ENCODE results near the gene DLGAP1. TPM values are rescaled to one million over a fixed set of nuclear protein-coding genes. Genes with fewer than 3 reads are reported as not detected.

Gene DLGAP1
- total RNA-seq, 1 experiment from 2014 or later: 0.07 TPM

GRCh38 chr18:3931013-3931315, 524.1 kb downstream of the DLGAP1 start:
- no TSS peak for BruUV-seq (replicated peaks)
- Mint-ChIP-seq H3K9me3 (ENCODE audit: unreplicated experiment) (no peaks in the 10 kb centered on the region), H3K36me3 (ENCODE audit: insufficient read depth, unreplicated experiment) (no peaks in the 10 kb centered on the region), H3K27me3 (ENCODE audit: insufficient read depth, unreplicated experiment) (no peaks in the 10 kb centered on the region), H3K4me3 (ENCODE audit: unreplicated experiment) (no peak overlapping the region), H3K27ac (ENCODE audit: unreplicated experiment) (no peak overlapping the region), H3K4me1 (ENCODE audit: low read depth, unreplicated experiment) (no peaks in the 10 kb centered on the region)
- no peaks in the 10 kb centered on the region for H3K36me3 ChIP-seq (ENCODE audit: control insufficient read depth, insufficient read depth, low read length)
- TF ChIP-seq CTCF (IDR thresholded peaks at IDR 0.05; ENCODE audit: insufficient read depth in 1 of 2, low read depth in 1 of 2, low read length in 1 of 2, severe bottlenecking in 1 of 2, unreplicated experiment in 1 of 2): no peak
- H3K4me1 ChIP-seq: no peaks in the 10 kb centered on the region
- CTCF ChIA-PET: no interaction called here
- H3K9me3 ChIP-seq: no peaks in the 10 kb centered on the region
- intact Hi-C loops (cut with micrococcal nuclease; ENCODE audit: unreplicated experiment): no loop called here
- POLR2A ChIA-PET: no interaction called here
- no peak for DNase-seq
- no peaks in the 10 kb centered on the region for H3K27me3 ChIP-seq (replicated peaks; ENCODE audit: control insufficient read depth, insufficient read depth, low read length)
- H3K4me3 ChIP-seq (ENCODE audit: low read depth, low read length): no peak overlapping the region

GRCh38 chr18:3930126-3931012, 524.7 kb downstream of the DLGAP1 start:
- no peak overlapping the region for H3K4me3 Mint-ChIP-seq (ENCODE audit: unreplicated experiment)
- H3K36me3 ChIP-seq (ENCODE audit: control insufficient read depth, insufficient read depth, low read length): no peaks in the 10 kb centered on the region
- no peaks in the 10 kb centered on the region for H3K9me3 ChIP-seq
- no peak overlapping the region for H3K27ac Mint-ChIP-seq (ENCODE audit: unreplicated experiment)
- H3K36me3 Mint-ChIP-seq (ENCODE audit: insufficient read depth, unreplicated experiment): no peaks in the 10 kb centered on the region
- POLR2A ChIA-PET: no interaction called here
- no TSS peak for BruUV-seq (replicated peaks)
- H3K9me3 Mint-ChIP-seq (ENCODE audit: unreplicated experiment): no peaks in the 10 kb centered on the region
- TF ChIP-seq CTCF (IDR thresholded peaks at IDR 0.05; ENCODE audit: insufficient read depth in 1 of 2, low read depth in 1 of 2, low read length in 1 of 2, severe bottlenecking in 1 of 2, unreplicated experiment in 1 of 2): no peak
- intact Hi-C loops (cut with micrococcal nuclease; ENCODE audit: unreplicated experiment): no loop called here
- no peaks in the 10 kb centered on the region for H3K4me1 ChIP-seq
- no peak for DNase-seq
- CTCF ChIA-PET: interaction anchor here (1.3 kb wide), 1 partner anchor 159 kb away, joined by 3 read pairs; no protein-coding TSS in a partner anchor
- H3K27me3 Mint-ChIP-seq (ENCODE audit: insufficient read depth, unreplicated experiment): no peaks in the 10 kb centered on the region
- no peak overlapping the region for H3K4me3 ChIP-seq (ENCODE audit: low read depth, low read length)
- H3K27me3 ChIP-seq (replicated peaks; ENCODE audit: control insufficient read depth, insufficient read depth, low read length): no peaks in the 10 kb centered on the region
- no peaks in the 10 kb centered on the region for H3K4me1 Mint-ChIP-seq (ENCODE audit: low read depth, unreplicated experiment)

- Mint-ChIP-seq H3K27ac (ENCODE audit: unreplicated experiment) (no peak overlapping the region), H3K9me3 (ENCODE audit: unreplicated experiment) (no peaks in the 10 kb centered on the region), H3K36me3 (ENCODE audit: insufficient read depth, unreplicated experiment) (no peaks in the 10 kb centered on the region), H3K4me1 (ENCODE audit: low read depth, unreplicated experiment) (no peaks in the 10 kb centered on the region), H3K4me3 (ENCODE audit: unreplicated experiment) (no peak overlapping the region), H3K27me3 (ENCODE audit: insufficient read depth, unreplicated experiment) (no peaks in the 10 kb centered on the region)
- no peak for DNase-seq
- ChIA-PET CTCF (no interaction called here), POLR2A (no interaction called here)
- H3K27me3 ChIP-seq (replicated peaks; ENCODE audit: control insufficient read depth, insufficient read depth, low read length): no peaks in the 10 kb centered on the region
- no peaks in the 10 kb centered on the region for H3K4me1 ChIP-seq
- no peaks in the 10 kb centered on the region for H3K36me3 ChIP-seq (ENCODE audit: control insufficient read depth, insufficient read depth, low read length)
- intact Hi-C loops (cut with micrococcal nuclease; ENCODE audit: unreplicated experiment): no loop called here
- no peak overlapping the region for H3K4me3 ChIP-seq (ENCODE audit: low read depth, low read length)
- TF ChIP-seq CTCF (IDR thresholded peaks at IDR 0.05; ENCODE audit: insufficient read depth in 1 of 2, low read depth in 1 of 2, low read length in 1 of 2, severe bottlenecking in 1 of 2, unreplicated experiment in 1 of 2): no peak
- H3K9me3 ChIP-seq: no peaks in the 10 kb centered on the region
- BruUV-seq (replicated peaks): no TSS peak
Measured at GRCh38 chr18:3924455-3924854, 530.7 kb downstream of the DLGAP1 start.

Data from Caco-2 (cell line).